IPS-18c (cell line): ENCODE measurements around the gene ADAD2.

Source experiments
- H3K4me3 ChIP-seq: 2 replicates; pipeline ENCODE4 v1.7.0; 2013; ENCODE audit warnings: low read depth, mild to moderate bottlenecking, low read length, moderate library complexity; ENCODE audit not compliant: insufficient read depth
- H3K9me3 ChIP-seq: one replicate; pipeline ENCODE4 v1.6.1; 2013; ENCODE audit warnings: mild to moderate bottlenecking, low read length, moderate library complexity; ENCODE audit not compliant: control insufficient read depth, insufficient read depth

Gene ADAD2

DNA sequence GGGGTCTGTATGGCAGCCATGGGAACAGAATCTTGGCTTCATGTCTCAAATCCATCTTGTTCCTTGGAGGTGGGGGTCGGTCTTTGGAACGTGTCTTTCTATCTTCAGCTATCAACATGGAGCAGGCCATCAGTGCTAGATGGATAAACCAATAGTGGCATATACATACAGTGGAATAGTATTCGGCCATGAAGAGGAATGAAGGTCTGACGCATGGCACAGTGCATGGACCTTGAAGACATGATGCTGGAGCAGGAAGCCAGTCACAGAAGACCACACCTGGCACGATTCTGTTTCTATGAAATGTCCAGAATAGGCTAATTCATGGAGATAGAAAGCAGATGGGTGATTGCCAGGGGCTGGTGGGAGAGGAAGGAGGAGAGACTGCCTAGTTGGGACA lies 41.1 kb downstream of the ADAD2 start:
- Histone ChIP-seq H3K9me3 (no peaks in the 10 kb centered on the region), H3K4me3 (no peak overlapping the region)

DNA sequence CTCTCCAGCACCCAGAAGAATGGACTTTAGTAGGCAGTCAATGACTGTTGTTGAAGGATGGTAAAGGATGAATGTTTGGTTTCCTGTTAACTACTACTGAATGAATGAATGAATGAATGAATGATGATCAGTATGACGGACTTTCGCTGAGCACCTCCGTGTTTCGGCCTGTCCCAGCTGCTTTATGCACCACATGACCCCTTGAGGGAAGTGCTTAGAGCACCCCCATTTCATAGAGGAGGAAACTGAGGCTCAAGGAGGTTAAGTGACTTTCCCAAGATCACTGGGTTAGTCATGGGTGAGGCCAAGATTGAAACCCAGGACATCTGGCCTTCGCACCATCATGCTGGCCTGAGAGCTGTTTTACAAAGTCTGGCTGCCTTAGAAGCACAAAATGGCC lies 42.0 kb downstream of the ADAD2 start:
- Histone ChIP-seq H3K9me3 (no peaks in the 10 kb centered on the region), H3K4me3 (no peak overlapping the region)

DNA sequence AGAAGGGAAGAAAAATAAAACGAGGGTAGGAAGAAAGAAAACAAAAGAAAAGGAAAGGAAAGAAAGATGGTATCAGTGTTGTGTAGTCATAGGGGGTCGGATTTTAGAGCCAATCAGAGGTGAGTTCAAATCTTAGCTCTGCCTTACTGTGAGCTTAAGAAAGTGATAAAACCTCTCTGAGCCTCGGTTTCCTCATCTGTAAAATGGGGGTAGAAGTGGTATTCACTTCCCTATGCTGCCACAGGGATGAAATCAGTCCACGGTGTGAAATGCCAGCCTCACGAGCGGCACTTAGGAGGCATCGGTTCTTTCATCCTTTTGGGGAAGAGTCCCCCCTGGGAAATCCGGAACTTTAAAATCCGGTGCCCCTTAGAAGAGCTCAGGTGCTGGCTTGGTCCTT lies 42.8 kb downstream of the ADAD2 start:
- no peaks in the 10 kb centered on the region for H3K9me3 ChIP-seq
- no peak overlapping the region for H3K4me3 ChIP-seq

DNA sequence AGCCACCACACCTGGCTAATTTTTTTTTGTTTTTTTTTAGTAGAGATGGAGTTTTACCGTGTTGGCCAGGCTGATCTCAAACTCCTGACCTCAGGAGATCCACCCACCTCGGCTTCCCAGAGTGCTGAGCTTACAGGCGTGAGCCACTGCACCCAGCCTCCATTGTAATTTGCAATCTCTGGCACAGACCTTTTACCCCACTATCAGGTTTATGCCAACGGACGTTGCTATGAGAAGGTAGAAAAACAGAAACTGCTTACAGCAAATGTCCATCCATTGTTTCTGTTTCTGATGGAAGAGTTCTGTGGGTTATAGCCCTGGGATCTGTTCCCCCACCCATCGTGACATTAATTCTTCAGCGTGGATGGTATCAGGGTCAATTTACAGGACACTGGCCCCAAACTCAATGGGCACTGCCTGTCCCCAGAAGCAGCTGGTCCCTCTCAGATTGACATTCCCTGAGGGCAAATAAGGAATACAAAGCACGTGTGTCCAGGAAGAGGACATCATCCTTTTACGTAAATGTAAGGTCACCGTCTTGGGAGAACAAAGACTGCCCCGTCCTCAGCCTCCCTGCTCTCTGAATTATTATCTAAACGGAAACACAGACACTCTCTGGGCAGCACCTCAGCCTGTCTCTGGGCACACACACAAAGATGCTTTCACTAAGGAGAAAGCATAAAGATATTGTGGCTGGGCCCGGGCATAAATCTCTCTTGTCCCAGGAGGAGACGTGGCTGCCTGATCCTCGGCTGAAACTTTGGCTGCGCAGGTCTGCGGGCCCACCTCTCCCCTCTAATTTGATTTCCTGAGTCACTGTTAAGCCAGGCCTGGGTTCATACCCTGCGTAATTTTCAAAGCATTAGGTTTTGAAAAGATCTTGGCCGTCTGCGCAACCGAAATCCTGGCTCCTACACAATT lies 43.6 kb downstream of the ADAD2 start:
- Histone ChIP-seq H3K9me3 (no peaks in the 10 kb centered on the region), H3K4me3 (no peak overlapping the region)

DNA sequence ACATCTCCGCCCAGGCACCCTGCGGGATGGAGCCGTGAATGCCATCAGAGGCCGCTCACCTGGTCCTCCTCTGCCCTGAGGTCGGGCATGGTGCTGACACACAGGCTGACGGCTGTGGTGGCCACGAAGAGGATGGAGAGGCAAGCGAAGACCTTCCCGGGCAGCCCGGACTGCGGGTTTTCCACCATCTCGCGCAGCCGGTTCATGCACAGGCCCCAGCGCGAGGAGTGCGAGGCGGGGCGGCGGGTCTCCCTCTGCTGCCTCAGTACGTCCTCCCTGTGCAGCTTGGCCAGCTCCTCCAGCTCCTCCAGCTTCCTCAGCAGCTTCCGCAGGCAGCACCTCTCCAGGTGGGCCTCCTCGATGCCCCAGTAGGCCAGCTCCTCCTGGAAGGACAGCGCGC lies 45.7 kb downstream of the ADAD2 start:
- Histone ChIP-seq H3K4me3 (no peak overlapping the region), H3K9me3 (no peaks in the 10 kb centered on the region)

DNA sequence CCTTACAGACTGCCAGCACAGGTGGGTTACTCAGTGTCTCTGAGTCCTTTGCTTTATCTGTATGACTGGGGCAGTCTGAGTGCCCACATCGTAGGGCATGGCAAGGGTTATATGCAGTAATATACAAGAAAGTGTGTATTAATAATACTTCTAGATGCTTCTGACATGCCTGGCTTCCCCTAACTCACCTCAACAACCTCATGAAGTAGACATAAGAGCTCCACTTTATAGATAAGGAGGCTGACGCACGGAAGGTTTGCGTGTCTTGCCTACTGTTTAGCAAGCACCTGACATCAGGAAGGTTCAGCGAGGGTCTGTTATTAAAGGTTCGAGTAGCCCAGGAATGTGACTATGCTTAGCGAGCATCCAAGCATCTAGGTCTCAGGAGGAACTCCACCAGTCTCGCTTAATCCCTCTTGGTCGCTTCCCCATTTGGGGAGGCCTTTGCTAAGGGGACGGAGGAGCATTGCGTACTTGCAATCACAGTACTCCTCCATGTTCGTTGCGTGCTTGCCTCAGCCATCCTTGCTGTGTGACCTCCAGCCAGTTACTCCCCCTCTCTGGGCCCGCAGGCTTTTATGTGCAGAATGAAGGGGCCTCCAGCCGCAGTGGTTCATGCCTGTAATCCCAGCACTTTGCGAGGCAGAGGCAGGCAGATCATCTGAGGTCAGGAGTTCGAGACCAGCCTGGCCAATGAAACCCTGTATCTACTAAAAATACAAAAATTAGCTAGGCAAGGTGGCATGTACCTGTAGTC lies 47.2 kb downstream of the ADAD2 start:
- H3K9me3 ChIP-seq = no peaks in the 10 kb centered on the region
- H3K4me3 ChIP-seq = no peak overlapping the region

DNA sequence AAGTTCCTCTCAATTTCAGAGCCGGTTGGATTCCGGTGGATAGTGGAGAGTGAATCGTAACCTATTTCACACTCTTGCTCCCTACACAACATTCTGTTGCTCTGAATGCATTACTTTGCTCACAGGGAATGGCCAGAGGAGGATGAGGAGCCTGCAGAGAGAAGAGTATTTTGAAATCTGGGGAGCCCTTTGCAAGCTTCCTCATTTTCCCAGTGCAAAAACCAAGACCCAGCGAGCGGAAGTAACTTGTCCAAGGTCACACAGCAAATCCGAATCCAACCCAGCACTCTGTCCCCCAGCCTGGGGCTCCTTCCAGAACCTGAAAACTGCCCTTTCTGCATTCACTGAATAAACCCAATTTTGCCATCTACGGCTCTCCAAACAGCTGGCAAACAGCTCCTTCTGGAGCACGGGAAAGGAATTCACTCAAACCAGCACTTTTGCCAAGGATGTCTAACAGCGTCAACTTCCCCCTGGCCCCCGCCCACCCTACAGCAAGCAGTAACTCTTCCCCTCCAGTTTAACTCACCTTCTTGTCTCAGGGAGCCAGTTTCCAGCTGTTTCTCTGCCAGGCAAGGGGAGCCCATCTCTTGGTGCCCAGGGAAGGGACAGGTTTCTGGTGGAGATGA lies 48.3 kb downstream of the ADAD2 start:
- peaks cover 2% of the 10 kb centered on the region for H3K9me3 ChIP-seq
- no peak overlapping the region for H3K4me3 ChIP-seq

DNA sequence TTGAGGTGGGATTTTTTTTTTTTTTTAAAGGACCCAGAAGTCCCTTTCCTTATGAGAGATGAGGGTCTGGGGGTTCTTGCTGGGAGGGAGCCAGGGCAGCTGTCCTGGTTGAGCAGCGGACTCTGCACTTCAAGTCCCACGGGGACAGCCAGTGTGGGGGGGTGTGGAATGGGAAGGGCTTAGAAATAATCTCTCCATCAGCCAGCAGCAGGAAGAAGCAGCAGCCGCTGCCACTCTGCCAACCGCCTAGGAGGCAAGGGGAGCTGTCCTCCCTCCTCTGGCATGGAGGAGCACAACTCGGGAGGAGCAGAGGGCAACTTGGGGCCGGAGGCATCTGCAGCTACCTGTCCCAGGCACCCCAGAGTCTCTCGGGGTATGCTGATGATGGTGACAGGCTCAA lies 49.0 kb downstream of the ADAD2 start, which contains the start of gene KCNG4:
TSS of gene KCNG4 (minus strand) at position 104 of the 400 bp plus-strand sequence. CDS start 2,527 bp downstream, outside the sequence.
- Histone ChIP-seq H3K9me3 (peaks cover 2% of the 10 kb centered on the region), H3K4me3 (no peak within 1 kb of the TSS)

DNA sequence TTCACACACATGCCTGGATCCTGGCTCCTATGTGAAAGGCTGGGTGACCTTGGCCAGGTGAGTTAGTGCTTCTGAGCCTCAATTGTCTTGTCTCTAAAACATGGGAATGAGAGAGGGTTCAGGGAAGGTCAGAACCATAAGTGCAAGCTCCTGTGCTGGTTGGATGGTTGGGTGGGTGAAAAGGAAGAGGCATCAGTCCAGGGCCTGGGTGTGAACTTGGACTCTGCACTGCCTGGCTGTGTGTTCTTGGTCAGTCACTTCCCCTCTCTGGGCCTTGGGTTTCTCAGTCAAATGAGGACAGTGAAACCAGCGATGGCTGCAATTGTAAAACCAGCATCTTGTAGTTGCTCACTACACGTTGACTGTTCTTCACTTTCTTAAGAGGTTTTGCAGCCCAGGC lies 49.5 kb downstream of the ADAD2 start:
- no peak overlapping the region for H3K4me3 ChIP-seq
- peaks cover 2% of the 10 kb centered on the region for H3K9me3 ChIP-seq

DNA sequence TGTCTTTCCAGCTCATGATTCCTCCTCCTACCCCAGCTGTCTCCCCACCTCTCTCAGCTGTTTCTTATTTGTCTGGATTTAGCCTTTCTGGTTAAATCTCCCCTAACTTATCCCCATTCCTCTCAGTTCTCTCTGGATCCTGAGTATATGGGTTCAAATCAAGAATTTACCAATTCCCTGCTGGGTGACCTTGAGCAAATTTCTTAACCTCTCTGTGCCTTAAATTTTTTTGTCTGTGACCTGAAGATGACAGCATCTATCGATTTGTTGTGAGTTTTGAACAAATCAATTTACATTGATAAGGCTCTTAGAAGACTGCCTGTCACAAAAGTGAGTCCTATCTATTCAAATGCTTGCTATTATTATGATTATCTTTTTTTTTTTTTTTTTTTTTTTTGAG lies 50.8 kb downstream of the ADAD2 start:
- peaks cover 2% of the 10 kb centered on the region for H3K9me3 ChIP-seq
- H3K4me3 ChIP-seq = no peak overlapping the region

DNA sequence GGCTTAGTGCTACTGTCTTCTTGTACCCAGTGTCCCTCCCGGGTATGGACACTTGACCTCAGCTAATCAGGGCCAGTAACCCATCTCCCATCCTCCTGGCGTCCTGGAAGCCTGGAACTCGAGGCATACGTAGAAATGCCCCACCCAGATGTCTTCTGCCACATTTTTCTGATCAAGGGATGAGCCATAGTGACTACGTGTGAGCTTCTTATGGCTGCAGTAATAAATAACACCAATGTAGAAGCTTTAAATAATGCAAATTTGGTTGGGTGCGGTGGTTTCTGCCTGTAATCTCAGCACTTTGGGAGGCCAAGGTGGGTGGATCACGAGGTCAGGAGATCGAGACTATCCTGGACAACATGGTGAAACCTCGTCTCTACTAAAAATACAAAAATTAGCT lies 51.9 kb downstream of the ADAD2 start:
- no peak overlapping the region for H3K4me3 ChIP-seq
- peaks cover 2% of the 10 kb centered on the region for H3K9me3 ChIP-seq

DNA sequence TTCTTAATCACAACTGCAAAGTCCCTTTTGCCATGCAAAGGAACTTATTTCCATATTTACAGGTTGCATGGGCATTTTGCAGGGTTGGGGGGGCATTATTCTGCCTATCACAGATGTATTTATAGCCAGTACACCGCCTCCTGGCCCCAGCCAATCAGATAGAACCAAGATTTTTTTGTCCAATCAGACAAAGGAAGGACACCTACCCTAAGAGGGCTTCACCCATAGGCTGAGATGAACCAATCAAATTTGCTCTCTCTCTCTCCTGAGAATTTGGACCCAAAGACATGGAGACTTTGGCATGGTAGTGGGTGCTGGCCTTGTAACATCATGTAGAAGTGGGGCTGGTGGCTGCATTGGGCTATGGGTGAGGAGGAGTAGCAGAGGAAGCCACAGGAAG lies 52.8 kb downstream of the ADAD2 start:
- peaks cover 2% of the 10 kb centered on the region for H3K9me3 ChIP-seq
- H3K4me3 ChIP-seq = no peak overlapping the region

DNA sequence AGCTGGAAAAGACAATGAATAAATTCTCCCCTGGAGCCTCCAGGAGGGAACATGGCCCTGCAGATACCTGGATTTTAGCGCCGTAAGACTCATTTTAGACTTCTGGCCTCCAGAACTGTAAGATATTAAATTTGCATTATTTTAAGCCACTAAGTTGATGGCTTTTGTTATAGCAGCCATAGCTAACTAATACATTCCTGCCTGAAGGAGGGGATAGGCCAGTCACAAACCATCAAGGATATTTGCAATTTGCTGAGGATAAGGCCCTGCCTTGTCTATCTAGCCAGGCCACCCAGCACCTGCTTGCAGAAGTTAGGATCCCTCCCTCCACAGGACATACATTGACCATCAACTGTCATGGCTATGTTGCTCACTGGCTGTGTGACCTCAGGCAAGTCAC lies 53.8 kb downstream of the ADAD2 start:
- Histone ChIP-seq H3K9me3 (peaks cover 2% of the 10 kb centered on the region), H3K4me3 (no peak overlapping the region)

DNA sequence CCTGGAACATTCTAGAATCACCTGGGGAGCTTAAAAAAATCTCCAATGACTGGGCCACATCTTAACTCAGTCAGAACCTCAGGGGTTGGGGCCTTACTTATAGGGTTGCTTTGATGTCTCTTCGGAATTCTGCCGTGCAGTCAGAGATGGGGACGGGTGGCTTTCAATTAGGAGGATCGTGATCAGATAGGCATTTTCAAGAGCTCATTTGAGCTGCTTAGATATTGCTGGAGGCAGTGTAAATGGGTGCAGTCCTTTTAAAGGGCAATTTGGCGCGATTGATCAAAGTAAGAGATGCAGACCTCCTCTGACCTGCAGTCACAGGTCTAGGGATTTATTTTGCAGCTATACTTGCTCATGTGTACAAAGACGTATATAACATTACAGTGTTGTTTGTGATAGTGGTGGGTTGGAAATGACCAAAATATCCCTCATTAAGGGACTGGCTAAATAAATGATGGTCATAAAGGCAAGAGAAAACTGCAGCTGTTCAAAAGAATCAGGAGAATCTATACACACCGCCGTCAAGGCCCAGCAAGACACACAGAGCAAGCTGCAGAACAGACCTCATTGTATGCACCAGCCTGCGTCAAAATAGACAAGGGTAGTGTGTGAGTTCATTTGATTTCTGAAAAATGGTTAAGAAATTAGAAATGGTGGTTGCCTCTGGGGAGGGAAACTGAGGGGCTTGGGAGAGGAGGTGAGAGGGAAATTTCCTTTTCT lies 55.2 kb downstream of the ADAD2 start:
- Histone ChIP-seq H3K4me3 (no peak overlapping the region), H3K9me3 (peaks cover 2% of the 10 kb centered on the region)

DNA sequence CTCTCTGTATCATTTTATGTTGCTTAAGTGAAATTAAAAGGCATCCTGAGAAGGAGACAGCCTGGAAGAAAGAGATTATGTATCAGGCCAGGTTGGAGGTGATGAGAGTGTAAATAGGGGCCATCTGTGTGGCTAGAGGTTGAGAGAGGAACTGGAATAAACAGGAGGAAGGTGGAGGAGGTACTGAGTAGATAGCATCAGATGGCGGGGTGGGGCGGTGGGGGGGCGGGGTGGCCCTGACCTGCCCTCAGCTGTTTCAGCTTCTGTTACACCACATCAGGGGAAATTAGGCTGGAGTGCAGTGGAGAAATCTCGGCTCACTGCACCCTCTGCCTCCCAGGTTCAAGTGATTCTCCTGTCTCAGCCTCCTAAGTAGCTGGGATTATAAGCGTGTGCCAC lies 55.7 kb downstream of the ADAD2 start:
- Histone ChIP-seq H3K9me3 (peaks cover 2% of the 10 kb centered on the region), H3K4me3 (no peak overlapping the region)
